H1 (cell line): Measurements from ENCODE around the gene DEFB129. TPM values are rescaled to one million over a fixed set of nuclear protein-coding genes. Genes with fewer than 3 reads are reported as not detected.

Source experiments
- CTCF ChIA-PET: fragments of 300-600 bp; sonication (Branson Sonifier 250); formaldehyde crosslinking; loops from one replicate; lab custom pipeline; 2021; ENCODE audit not compliant: partially characterized antibody; lab: Charles Lee
- POLR2A ChIA-PET: fragments of 300-600 bp; sonication (Branson Sonifier 250); formaldehyde crosslinking; loops from one replicate; lab custom pipeline; 2021; ENCODE audit warnings: inconsistent platforms; ENCODE audit not compliant: partially characterized antibody; lab: Charles Lee
- DNase-seq, 2 experiments: peaks; one replicate each; pipeline versions ENCODE4 v3.0.0 to v3.0.0-alpha.2; 2010 to 2022; ENCODE audit warnings: low spot score in 2 of 2, low read depth in 1 of 2, mixed read lengths in 1 of 2
- FAIRE-seq: peaks from 2 replicates; lab custom pipeline; 2011; peaks lifted over from hg19 to GRCh38; lab: Jason Lieb, UNC
- H2AFZ ChIP-seq: 2 replicates; pipeline ENCODE4 v1.8.1; 2012; ENCODE audit warnings: low read length, inconsistent platforms
- H2AK5ac ChIP-seq: 2 replicates; pipeline ENCODE4 v1.6.1; 2013; ENCODE audit warnings: low read depth, low read length
- H2BK120ac ChIP-seq: replicated peaks from 2 replicates; pipeline ENCODE3; 2013; ENCODE audit warnings: low read depth, low read length, inconsistent platforms
- H2BK12ac ChIP-seq: 2 replicates; pipeline ENCODE4 v1.6.1; 2013; ENCODE audit warnings: low read depth, low read length
- H2BK15ac ChIP-seq: 2 replicates; pipeline ENCODE4 v1.6.1; 2013; ENCODE audit warnings: low read length
- H2BK20ac ChIP-seq: 2 replicates; pipeline ENCODE4 v1.6.1; 2013; ENCODE audit warnings: low read length
- H2BK5ac ChIP-seq: 2 replicates; pipeline ENCODE4 v1.6.1; 2013; ENCODE audit warnings: low read depth, low read length
- H3K14ac ChIP-seq: 2 replicates; pipeline ENCODE4 v1.6.1; 2013; ENCODE audit warnings: inconsistent platforms; ENCODE audit not compliant: insufficient read length
- H3K18ac ChIP-seq: 2 replicates; pipeline ENCODE4 v1.6.1; 2013; ENCODE audit warnings: low read length; ENCODE audit errors: extremely low read depth
- H3K23ac ChIP-seq: 2 replicates; pipeline ENCODE4 v1.6.1; 2013; ENCODE audit warnings: inconsistent platforms; ENCODE audit not compliant: insufficient read length
- H3K23me2 ChIP-seq: 2 replicates; pipeline ENCODE4 v1.6.1; 2013; ENCODE audit warnings: low read depth, low read length
- H3K27ac ChIP-seq: 2 replicates; pipeline ENCODE4 v1.6.1; 2011; ENCODE audit warnings: low read depth, low read length, inconsistent platforms
- H3K27me3 ChIP-seq, 4 experiments: replicated peaks in 1 of 4; 1 replicate in 1 of 4; 2 replicates in 3 of 4; pipeline versions ENCODE4 v1.6.1 to v1.8.1; 2011 to 2013; ENCODE audit warnings: low read length in 3 of 4, mild to moderate bottlenecking in 3 of 4, inconsistent platforms in 2 of 4, mixed read lengths in 2 of 4, moderate library complexity in 1 of 4; ENCODE audit not compliant: control insufficient read depth in 3 of 4, insufficient read depth in 3 of 4; ENCODE audit errors: extremely low read depth in 1 of 4
- H3K36me3 ChIP-seq, 4 experiments: 2 replicates each; pipeline versions ENCODE4 v1.6.1 to v1.8.1; 2011 to 2013; ENCODE audit warnings: mild to moderate bottlenecking in 4 of 4, low read length in 3 of 4, moderate library complexity in 2 of 4, control low read depth in 1 of 4, inconsistent platforms in 1 of 4; ENCODE audit not compliant: insufficient read depth in 4 of 4, control insufficient read depth in 2 of 4
- H3K4ac ChIP-seq: replicated peaks from 2 replicates; pipeline ENCODE3; 2013; ENCODE audit warnings: low read length, low read depth, mixed read lengths, inconsistent platforms; ENCODE audit not compliant: insufficient read length
- H3K4me1 ChIP-seq, 4 experiments: replicated peaks in 1 of 4; 1 replicate in 1 of 4; 2 replicates in 3 of 4; pipeline versions ENCODE4 v1.6.1 to v1.8.1; 2011 to 2013; ENCODE audit warnings: low read length in 3 of 4, inconsistent platforms in 2 of 4, mixed read lengths in 1 of 4; ENCODE audit not compliant: insufficient read depth in 4 of 4, control insufficient read depth in 3 of 4
- H3K4me2 ChIP-seq, 2 experiments: 2 replicates each; pipeline versions ENCODE4 v1.6.1 to v1.8.1; 2011 to 2013; ENCODE audit warnings: low read depth in 2 of 2, low read length in 2 of 2, control low read depth in 1 of 2, inconsistent platforms in 1 of 2, mild to moderate bottlenecking in 1 of 2; ENCODE audit not compliant: insufficient read depth in 1 of 2
- H3K4me3 ChIP-seq, 4 experiments: fragments of 200-600, 300-600 bp in 1 of 4; sonication (generic), shearing (Covaris generic), sonication (Bioruptor Twin) in 1 of 4; 2 replicates each; pipeline versions ENCODE4 v1.5.1 to v1.8.1; 2011 to 2016; ENCODE audit warnings: low read length in 4 of 4, low read depth in 3 of 4, control low read depth in 2 of 4, inconsistent platforms in 2 of 4, mild to moderate bottlenecking in 2 of 4, mixed read lengths in 1 of 4, moderate library complexity in 1 of 4; ENCODE audit not compliant: insufficient read depth in 2 of 4; ENCODE audit errors: extremely low read depth in 1 of 4
- H3K56ac ChIP-seq: replicated peaks from 2 replicates; pipeline ENCODE3; 2013; ENCODE audit warnings: low read depth, mild to moderate bottlenecking, mixed read lengths, low read length, inconsistent platforms; ENCODE audit not compliant: insufficient read length
- H3K79me1 ChIP-seq: 2 replicates; pipeline ENCODE4 v1.6.1; 2013; ENCODE audit warnings: low read depth, low read length, control low read depth
- H3K79me2 ChIP-seq, 2 experiments: 2 replicates each; pipeline versions ENCODE4 v1.6.1 to v1.8.1; 2012 to 2013; ENCODE audit warnings: low read length in 2 of 2, mild to moderate bottlenecking in 2 of 2, inconsistent platforms in 1 of 2; ENCODE audit not compliant: insufficient read depth in 2 of 2, control insufficient read depth in 1 of 2
- H3K9ac ChIP-seq, 4 experiments: replicated peaks in 1 of 4; 1 replicate in 1 of 4; 2 replicates in 3 of 4; pipeline versions ENCODE4 v1.6.1 to v1.8.1; 2011 to 2013; ENCODE audit warnings: low read depth in 3 of 4, low read length in 3 of 4, control low read depth in 2 of 4, mild to moderate bottlenecking in 2 of 4, moderate library complexity in 2 of 4, inconsistent platforms in 1 of 4; ENCODE audit errors: extremely low read depth in 1 of 4
- H3K9me3 ChIP-seq, 2 experiments: 2 replicates each; pipeline versions ENCODE4 v1.6.1 to v1.8.1; 2012 to 2013; ENCODE audit warnings: mild to moderate bottlenecking in 2 of 2, moderate library complexity in 2 of 2, control low read depth in 1 of 2, inconsistent platforms in 1 of 2, low read depth in 1 of 2, low read length in 1 of 2, mixed read lengths in 1 of 2; ENCODE audit not compliant: insufficient read depth in 2 of 2
- H4K20me1 ChIP-seq, 2 experiments: replicated peaks in 1 of 2; 2 replicates each; pipeline versions ENCODE3 to v1.8.1; 2011 to 2013; ENCODE audit warnings: inconsistent platforms in 2 of 2, low read length in 2 of 2, mild to moderate bottlenecking in 1 of 2; ENCODE audit not compliant: insufficient read depth in 2 of 2, control insufficient read depth in 1 of 2
- H4K5ac ChIP-seq: 2 replicates; pipeline ENCODE4 v1.6.1; 2013; ENCODE audit warnings: low read length, low read depth, mixed read lengths, inconsistent platforms; ENCODE audit not compliant: insufficient read length
- H4K8ac ChIP-seq: 2 replicates; pipeline ENCODE4 v1.8.0; 2013; ENCODE audit warnings: mild to moderate bottlenecking, moderate library complexity, low read length, inconsistent platforms; ENCODE audit not compliant: insufficient read depth; ENCODE audit errors: extremely low read depth
- H4K91ac ChIP-seq: replicated peaks from 2 replicates; pipeline ENCODE3; 2013; ENCODE audit warnings: low read length, mixed read lengths, inconsistent platforms; ENCODE audit not compliant: insufficient read length
- ASH2L ChIP-seq: fragments of 200-600, 300-600 bp; sonication (generic); IDR thresholded peaks from one replicate; pipeline ENCODE4 v1.7.1; 2017; ENCODE audit warnings: low read length
- ATF2 ChIP-seq: IDR thresholded peaks from 2 replicates; pipeline ENCODE4 v1.6.1; 2012; ENCODE audit warnings: low read length, inconsistent platforms
- CHD2 ChIP-seq: IDR thresholded peaks from 2 replicates; pipeline ENCODE4 v1.6.1; 2012; ENCODE audit warnings: low read length, improper control_type of control experiment
- JUND ChIP-seq: IDR thresholded peaks from 2 replicates; pipeline ENCODE4 v1.6.1; 2011; ENCODE audit warnings: mild to moderate bottlenecking, improper control_type of control experiment, low read length
- MAFK ChIP-seq: IDR thresholded peaks from 2 replicates; pipeline ENCODE4 v1.6.1; 2012; ENCODE audit warnings: low read depth, mild to moderate bottlenecking, improper control_type of control experiment, low read length
- RAD21 ChIP-seq, 2 experiments: IDR thresholded peaks in 1 of 2; conservative IDR thresholded peaks in 1 of 2; 2 replicates each; pipeline ENCODE4 v1.6.1; 2011; ENCODE audit warnings: low read depth in 2 of 2, low read length in 2 of 2, improper control_type of control experiment in 1 of 2, inconsistent platforms in 1 of 2, mild to moderate bottlenecking in 1 of 2, moderate library complexity in 1 of 2
- SAP30 ChIP-seq: fragments of 300-600 bp; sonication (generic); IDR thresholded peaks from 2 replicates; pipeline ENCODE4 v1.7.1; 2012; ENCODE audit warnings: low read length, moderate library complexity, mild to moderate bottlenecking, inconsistent platforms; ENCODE audit not compliant: insufficient read depth, insufficient replicate concordance
- SP4 ChIP-seq: IDR thresholded peaks from 2 replicates; pipeline ENCODE4 v1.6.1; 2012; ENCODE audit warnings: low read length, inconsistent platforms
- SUZ12 ChIP-seq: fragments of 200-600 bp; sonication (generic); IDR thresholded peaks from 2 replicates; pipeline ENCODE4 v1.6.1; 2012; ENCODE audit warnings: mild to moderate bottlenecking, inconsistent platforms, low read length, moderate library complexity, mixed read lengths
- ZNF274 ChIP-seq: IDR thresholded peaks from 2 replicates; pipeline ENCODE4 v1.7.0; 2012; ENCODE audit warnings: low read length, borderline replicate concordance; ENCODE audit errors: extremely low read depth
- WGBS, 2 experiments: shearing (Covaris generic) in 1 of 2; methylation state at CpG; one replicate each; pipeline versions ENCODE4 v1.1.6 to v1.1.7; 2013 to 2015; ENCODE audit warnings: low lambda C conversion rate in 2 of 2, mixed read lengths in 2 of 2, inconsistent platforms in 1 of 2, low coverage in 1 of 2, missing lambda C conversion rate in 1 of 2; ENCODE audit not compliant: insufficient replicate concordance in 2 of 2, insufficient coverage in 1 of 2, insufficient read length in 1 of 2; ENCODE audit errors: extremely low coverage in 1 of 2, missing lambda C conversion rate in 1 of 2; 5-methylcytosine and 5-hydroxymethylcytosine counted together
- polyA plus RNA-seq, 7 experiments: library from polyadenylated mRNA; depleted of rRNA in 3 of 7; stranded (reverse) in 5 of 7; unstranded in 2 of 7; fragments of >200 nt in 5 of 7; fragments of 200-250 nt in 2 of 7; gene quantifications; 1 replicate in 5 of 7; 2 replicates in 1 of 7; 4 replicates in 1 of 7; pipeline versions ENCODE4 v1.2.1 to v1.2.3, GENCODE V29; 2011 to 2013; ENCODE audit warnings: missing spikeins in 2 of 7, mixed read lengths in 2 of 7
- total RNA-seq: library from RNA; stranded (reverse); fragmentation: NEBNext Ultra II Directional; extraction: Animal tissue kit (Norgen Biotek cat#: 25700); gene quantifications from 2 replicates; pipeline ENCODE4 v1.2.1, GENCODE V29; 2021
- TF ChIP-seq, protein P1 (sequence below): IDR thresholded peaks from 2 replicates; pipeline ENCODE4 v1.6.1; 2011; ENCODE audit warnings: low read length, improper control_type of control experiment

Gene DEFB129
- total and polyA plus RNA-seq, 2 of the 8 experiments (the other 6 are each of a cell fraction or from before 2014, with no cell fraction given) = not detected

DNA sequence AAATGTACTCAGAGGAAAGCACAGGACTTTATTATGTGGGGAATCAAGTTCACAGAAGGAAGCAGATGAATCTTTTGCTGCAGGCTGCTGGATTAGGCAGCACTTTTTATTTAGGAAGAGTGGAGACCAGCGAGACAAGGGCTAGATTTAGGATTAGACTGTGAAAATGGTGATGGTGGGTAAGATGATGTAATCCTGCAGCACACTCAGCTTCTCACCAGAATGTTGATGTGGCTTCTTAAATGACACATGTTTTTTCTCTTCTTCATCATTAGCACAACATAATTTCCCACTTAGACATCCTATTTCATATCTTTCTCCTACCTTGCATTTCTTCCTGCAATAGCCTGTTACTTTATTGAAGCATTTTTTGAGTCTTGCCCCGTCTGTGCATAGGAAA, 39.3 kb upstream of the DEFB129 start:
- no peak overlapping the region for H3K23ac ChIP-seq
- no peak overlapping the region for H3K4me3 ChIP-seq
- no peak overlapping the region for H3K56ac ChIP-seq
- FAIRE-seq (no peak), DNase-seq (no peak)
- no peak overlapping the region for H2BK120ac ChIP-seq
- H3K23me2 ChIP-seq = no peaks in the 10 kb centered on the region
- POLR2A ChIA-PET = no interaction called here
- H4K20me1 ChIP-seq = no peaks in the 10 kb centered on the region
- CTCF ChIA-PET = no interaction called here
- H3K4me2 ChIP-seq = no peak overlapping the region
- H3K4me1 ChIP-seq = no peaks in the 10 kb centered on the region
- H4K91ac ChIP-seq = no peak overlapping the region
- H4K8ac ChIP-seq = no peak overlapping the region
- no peak overlapping the region for H3K4ac ChIP-seq
- no peak overlapping the region for H2BK20ac ChIP-seq
- no peak overlapping the region for H4K5ac ChIP-seq
- H3K36me3 ChIP-seq = no peaks in the 10 kb centered on the region
- no peak overlapping the region for H3K9ac ChIP-seq
- no peak overlapping the region for H3K27ac ChIP-seq
- H3K14ac ChIP-seq = no peak overlapping the region
- no peak overlapping the region for H2BK5ac ChIP-seq
- no peaks in the 10 kb centered on the region for H3K79me2 ChIP-seq
- 62% methylated on average over 2 of the region's 2 CpGs; no CpG with 5 or more reads in 1 of the 2 experiments for WGBS, 2 experiments
- H2AFZ ChIP-seq = no peak overlapping the region
- H3K27me3 ChIP-seq = no peaks in the 10 kb centered on the region
- peaks cover 40 to 46% of the 10 kb centered on the region in 2 experiments; a peak in 3 of 4 replicates for H3K9me3 ChIP-seq
- no peaks in the 10 kb centered on the region for H3K79me1 ChIP-seq
- no peak overlapping the region for H2AK5ac ChIP-seq
- TF ChIP-seq SP4 (no peak), ASH2L (no peak), SUZ12 (no peak), CHD2 (no peak), SAP30 (no peak), JUND (no peak), ZNF274 (no peak), RAD21 (IDR thresholded peaks at IDR 0.05 in 1 of 2, conservative IDR thresholded peaks at IDR 0.05 in 1 of 2; ENCODE audit: low read depth in 2 of 2, low read length in 2 of 2) (no peak), MAFK (no peak), ATF2 (no peak)
- TF ChIP-seq, protein P1, sequence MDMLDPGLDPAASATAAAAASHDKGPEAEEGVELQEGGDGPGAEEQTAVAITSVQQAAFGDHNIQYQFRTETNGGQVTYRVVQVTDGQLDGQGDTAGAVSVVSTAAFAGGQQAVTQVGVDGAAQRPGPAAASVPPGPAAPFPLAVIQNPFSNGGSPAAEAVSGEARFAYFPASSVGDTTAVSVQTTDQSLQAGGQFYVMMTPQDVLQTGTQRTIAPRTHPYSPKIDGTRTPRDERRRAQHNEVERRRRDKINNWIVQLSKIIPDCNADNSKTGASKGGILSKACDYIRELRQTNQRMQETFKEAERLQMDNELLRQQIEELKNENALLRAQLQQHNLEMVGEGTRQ = no peak
- H2BK12ac ChIP-seq = no peak overlapping the region
- H2BK15ac ChIP-seq = no peak overlapping the region
- no peak overlapping the region for H3K18ac ChIP-seq
